Raji (cell line): Measurements from ENCODE around the gene ZNF616.
A peak's percentile ranks its signal among the peaks of the same experiment; 100 is the strongest.

Experiments used
- POLR2A ChIP-seq: IDR thresholded peaks from 2 replicates; pipeline ENCODE4 v1.6.1; 2011; ENCODE audit warnings: low read depth, low read length, control low read depth; ENCODE audit not compliant: insufficient read depth

Gene ZNF616

DNA sequence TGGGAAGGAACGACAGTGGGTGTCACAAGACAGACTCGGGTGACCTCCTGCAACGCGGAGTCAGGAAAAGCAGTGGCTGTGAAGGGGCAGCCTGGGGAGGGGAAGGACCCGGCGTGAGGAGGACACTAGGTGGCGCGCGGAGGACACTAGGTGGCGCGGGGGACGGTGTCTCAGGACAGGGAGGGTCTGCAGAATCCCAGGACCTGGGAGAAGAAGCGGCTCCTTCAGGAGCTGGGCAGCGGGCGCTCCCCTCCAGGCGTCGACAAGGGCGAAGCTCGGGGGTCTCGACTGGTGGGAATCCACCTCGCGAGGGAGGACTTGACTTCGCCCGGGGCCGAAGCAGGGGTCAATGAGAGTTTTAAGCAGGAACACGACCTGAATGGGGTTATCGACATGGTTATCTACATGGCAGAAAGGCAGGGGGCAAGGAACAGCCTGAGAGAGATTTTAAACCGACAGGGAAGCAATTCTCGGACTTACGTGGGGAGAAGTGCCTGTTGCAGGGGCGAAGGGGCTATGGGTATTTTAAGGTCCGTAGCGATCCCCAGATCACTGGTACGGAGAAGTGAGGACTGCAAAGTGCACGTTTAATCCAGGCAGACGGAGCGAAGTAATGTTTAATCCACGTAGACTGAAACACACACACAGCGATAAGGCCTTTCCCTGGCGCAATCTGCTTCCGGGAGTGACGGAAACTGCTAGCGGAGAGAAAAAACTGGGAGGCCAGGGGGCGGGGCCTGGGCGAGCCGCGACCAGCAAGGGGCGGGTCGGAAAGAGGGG, at the start of gene ZNF616:
Gene ZNF616, minus strand, starts transcription at position 687 of the 780 bp plus-strand sequence. CDS start 9,426 bp downstream, outside the sequence.
- TF ChIP-seq POLR2A, result peak; percentile 77

DNA sequence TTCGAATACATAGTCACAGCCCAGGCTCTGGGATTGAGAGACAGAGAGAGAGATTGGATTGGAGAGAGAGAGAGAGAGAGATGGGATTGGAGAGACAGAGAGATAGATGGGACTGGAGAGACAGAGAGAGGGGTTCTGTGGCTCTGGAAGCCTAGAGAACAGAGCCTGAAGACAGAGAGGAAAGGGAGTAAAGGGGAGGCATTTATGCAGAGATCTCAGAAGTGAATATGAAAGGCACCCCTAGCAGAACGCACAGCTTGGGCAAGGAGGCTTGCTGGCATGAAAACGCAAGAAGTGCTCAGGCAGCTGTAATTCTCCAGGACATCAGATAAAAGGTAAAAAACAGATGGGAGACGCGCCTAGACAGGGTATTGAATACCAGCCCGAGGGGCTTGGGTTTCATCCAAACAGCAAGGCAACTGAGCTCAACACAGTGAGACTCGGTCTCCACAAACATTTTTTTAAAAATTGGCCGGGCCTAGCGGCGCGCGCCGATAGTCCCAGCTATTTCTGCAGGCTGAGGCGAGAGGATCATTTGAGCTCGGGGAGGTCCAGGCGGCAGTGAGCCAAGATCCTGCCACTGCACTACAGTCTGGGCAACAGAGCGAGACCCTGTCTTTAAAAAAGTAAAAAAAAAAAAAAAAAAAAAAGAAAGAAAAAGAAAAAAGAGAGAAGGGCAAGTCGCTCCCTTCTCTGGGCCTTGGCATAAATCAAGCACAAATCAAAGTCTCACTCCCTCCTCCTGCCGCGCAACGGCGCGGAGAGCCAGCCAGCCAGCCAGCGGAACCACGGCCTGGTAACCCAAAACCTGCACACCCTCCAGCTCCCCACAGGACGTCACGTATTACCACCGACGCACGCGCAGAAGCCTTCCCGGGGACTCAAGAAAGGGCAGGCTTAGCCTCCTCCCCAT, 49.3 kb upstream of the ZNF616 start:
- peak; percentile 75; the same call in 1 of the 2 replicates for TF ChIP-seq POLR2A

DNA sequence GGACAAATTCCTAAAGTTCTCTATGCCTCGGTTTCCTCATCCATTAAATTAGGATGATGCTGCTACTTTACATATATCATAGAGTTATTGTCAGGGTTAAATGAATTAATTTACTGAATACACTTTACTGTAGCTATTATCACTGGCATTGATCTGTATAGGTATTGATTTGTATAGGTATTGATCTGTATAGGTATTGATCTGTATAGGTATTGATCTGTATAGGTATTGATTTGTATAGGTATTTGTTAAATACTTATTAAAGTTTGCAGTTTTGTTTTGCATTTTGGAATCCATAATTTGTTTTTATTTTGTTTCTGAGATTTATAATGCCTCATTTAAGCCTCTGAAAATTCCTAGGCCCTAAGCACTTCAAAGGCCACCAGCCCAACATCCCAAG, 47.7 kb upstream of the ZNF616 start:
- no peak for TF ChIP-seq POLR2A

DNA sequence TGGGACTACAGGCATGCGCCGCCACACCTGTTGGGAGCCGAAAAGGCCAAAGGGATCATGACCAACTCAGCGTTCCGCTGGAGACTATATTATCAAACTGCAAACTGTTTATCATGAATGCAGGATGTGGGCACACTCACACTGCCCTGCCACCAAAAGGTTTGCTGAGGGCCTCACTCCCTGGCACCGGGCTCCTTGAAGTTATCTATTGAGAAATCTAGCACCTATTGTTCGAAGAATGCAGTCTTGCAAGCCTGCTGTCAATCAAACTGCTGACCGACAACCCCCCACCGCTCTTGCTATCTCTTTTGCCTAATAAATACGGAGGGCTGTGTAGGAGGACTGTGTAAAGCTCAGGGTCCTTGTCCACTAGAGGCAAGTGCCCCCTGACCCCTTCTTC, 36.8 kb upstream of the ZNF616 start:
- TF ChIP-seq POLR2A, result no peak

DNA sequence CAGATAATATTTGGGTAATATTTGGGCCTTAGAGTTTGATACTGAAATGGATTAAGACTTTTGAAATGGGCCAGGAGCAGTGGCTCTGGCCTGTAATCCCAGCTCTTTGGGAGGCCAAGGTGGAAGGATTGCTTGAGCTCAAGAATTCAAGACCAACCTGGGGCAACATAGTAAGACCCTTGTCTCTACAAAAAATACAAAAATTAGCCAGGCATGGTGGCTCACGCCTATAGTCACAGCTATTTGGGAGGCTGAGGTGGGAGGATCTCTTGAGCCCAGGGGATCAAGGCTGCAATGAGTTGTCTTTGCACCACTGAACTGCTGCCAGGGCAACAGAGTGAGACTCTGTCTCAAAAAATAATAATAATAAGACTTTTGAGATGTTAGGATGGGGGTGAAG, 32.6 kb upstream of the ZNF616 start:
- TF ChIP-seq POLR2A, result no peak

DNA sequence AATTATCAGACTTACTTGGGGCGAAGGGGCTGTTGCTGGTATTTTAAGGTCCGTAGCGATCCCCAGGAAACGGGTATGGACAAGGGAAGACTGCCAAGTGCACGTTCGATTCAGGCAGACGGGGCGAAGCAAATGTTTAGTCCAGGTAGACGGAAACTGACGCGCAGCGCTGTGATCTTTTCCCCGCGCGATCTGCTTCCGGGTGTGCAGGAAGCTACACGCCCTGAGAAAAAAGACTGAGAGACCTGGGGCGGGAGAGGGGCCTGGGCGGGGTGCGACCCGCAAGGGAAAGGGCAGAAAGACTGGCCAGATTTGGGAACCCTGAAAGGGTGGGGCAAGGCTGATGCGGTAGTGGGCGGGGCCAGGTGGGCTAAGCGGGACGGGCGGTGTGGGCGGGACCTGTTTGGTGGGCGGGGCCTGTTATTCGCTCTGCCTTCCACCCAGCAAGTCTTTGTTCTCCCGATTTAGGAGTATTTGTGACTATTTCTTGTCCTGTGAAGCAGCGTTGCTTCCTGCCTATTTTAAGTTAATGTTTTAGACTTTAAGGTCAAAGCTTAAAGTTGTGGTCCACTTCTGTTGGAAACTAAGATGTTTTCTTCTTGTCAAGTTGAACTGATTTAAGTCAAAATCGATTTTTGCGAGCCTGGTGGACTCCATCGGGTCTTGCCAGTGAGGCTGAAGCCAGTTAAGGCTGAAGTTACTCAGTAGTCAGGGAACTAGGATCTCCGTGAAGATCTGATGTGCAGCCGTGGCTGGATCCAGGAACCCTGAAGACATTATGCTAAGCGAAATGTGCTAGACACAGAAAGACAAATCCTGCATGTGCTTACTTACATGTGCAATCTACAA, 31.8 kb upstream of the ZNF616 start, which contains the start of gene ZNF836:
Gene ZNF836, minus strand, starts transcription at position 301 of the 849 bp plus-strand sequence. CDS start 3,549 bp downstream, outside the sequence.
- TF ChIP-seq POLR2A, result peak; percentile 50

DNA sequence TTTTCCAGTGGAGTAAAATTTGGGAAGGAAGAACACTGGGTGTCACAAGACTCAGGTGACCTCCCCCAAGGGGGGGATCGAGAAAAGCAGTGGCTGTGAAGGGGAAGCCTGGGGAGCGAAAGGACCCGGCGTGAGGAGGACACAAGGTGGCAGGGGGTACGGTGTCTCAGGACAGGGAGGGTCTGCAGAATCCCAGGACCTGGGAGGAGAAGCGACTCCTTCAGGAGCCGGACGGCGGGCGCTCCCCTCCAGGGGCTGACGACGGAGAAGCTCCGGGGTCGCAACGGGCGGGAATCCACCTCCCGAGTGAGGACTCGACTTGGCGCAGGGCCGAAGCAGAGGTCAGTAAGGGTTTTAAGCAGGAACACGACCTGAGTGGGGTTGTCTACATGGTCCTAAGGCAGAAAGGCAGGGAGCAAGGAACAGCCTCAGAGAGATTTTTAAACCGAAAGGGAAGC, 31.2 kb upstream of the ZNF616 start:
- TF ChIP-seq POLR2A, result no peak

DNA sequence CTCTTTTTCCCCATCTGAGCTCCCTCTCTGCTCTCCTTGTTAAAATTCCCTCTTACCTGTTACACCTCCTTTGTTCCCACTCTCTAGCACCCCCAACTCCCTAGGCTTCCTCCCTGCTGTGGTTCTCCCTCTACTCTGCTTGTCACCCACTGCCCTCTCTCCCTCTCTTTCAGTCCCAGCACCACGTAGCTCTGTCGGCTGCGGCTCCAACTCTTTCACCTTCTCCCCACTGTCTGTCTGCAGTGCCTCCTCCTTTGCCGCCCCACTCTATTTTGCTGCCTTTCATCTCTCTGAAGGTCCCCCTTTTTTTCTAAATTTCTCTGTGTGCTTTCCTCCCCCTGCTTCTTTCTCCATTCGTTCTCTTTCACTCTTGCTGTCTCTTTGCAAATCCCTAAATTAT, 30.6 kb upstream of the ZNF616 start:
- no peak for TF ChIP-seq POLR2A

DNA sequence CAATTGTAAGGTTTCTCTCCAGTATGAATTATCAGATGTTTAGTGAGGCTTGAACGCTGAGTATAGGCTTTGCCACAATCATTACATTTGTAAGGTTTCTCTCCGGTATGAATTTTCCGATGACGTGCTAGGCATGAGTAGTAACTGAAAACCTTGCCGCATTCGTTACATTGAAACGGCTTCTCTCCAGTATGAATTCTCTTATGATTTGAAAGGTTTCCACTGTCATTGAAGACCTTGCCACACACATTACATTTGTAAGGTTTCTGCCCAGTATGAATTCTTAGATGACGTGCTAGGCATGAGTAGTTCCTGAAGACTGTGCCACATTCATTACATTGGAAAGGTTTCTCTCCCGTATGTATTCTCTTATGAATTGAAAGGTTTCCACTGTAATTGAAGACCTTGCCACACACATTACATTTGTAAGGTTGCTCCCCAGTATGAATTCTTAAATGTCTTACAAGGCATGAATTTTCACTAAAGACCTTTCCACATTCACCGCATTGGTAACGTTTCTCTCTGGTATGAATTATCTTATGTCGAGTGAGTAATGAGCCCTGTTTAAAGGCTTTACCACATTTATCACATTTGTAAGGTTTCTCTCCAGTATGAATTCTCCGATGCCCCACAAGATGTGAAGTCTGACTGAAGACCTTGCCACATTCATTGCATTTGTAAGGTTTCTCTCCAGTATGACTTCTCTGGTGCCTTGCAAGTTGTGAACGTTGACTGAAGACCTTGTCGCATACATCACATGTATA, 16.0 kb upstream of the ZNF616 start:
- no peak for TF ChIP-seq POLR2A

DNA sequence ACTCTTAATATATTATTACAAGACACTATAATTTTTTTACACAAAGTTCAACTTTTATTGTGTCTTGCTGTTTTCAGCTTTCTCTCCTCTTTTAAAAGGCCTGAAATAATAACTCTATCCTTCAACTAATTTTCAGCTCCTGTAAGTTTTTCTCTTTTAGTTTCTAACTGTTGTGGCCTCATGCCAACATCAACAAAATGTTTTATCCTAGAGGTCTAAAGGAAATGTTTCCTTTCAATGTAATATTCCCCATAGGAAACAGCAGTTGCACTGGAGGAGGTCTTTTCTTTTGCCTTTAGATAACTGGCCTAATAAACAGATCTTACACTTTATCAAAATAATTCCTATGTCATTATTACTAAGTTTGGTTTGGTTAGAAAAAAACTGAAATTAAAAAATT, 8.5 kb upstream of the ZNF616 start:
- no peak for TF ChIP-seq POLR2A

DNA sequence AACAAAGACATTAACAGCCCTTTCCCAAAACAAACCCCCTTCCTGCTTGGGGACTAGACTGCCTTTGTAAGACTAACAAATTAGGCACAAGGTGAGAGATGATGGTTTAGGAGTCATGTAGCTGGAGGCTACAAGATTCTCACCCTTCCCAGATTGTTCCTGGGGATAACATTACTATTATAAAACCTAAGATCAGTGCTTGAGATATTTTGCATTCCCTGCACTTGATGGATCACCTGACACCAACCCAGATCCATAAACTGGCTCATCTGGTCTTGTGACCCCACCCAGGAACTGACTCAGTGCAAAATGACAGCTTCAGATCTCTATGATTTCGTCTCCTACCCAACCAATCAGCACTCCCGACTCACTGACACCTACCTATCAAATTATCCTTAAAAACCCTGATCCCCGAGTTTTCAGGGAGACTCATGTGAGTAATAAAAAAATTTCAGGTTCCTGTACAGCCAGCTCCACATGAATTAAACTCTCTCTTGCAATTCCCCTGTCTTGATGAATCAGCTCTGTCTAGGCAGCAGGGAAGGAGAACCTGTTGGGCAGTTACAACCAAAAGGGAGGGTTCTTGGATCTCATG, 2.4 kb upstream of the ZNF616 start:
- TF ChIP-seq POLR2A, result no peak

DNA sequence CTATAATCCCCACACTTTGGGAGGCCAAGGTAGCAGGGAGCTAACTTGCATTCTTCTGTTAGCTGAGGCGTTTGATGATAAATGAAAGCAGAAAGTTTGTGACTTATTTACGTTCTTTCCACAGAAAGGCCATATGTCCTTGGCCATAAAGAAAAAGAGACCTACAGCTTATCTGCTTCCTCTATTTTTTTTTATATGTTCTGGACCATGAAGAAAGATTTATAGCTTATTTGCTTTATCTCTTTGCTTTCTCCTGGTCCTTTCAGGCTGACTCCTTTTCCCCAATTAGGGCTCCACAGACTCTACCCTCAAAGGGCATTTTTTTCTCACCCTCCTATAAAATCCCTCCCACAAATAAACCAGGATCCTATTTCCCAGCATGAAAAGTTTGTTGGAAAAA, 1.5 kb upstream of the ZNF616 start:
- TF ChIP-seq POLR2A, result no peak

DNA sequence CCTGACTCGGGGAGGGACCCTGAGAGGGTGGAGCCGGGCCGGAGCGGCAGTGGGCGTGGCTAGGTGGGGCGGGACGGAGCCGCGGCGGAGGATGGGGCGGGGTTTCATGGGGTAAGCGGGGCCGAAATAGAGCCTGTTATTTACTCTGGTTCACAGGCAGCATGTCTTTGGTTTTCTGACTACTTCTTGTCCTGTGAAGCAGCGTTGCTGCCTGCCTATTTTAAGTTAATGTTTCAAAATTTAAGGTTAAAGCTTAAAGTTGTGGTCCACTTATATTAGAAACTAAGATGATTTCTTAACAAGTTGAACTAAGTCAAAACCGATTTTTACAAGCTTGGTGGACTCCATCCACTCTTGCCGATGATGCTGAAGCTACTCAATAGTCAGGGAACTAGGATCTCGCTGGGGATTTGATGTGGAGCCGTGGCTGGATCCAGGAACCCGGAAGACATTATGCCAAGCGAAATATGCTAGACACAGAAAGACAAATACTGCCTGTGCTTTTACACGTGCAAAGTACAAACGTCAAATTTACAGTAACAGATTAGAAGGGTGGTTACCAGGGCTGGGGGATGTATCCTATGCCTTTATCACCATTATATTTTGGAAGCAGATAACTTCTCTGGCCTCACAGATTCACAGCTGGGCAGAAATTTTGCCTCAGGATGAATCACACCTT, 433 bp upstream of the ZNF616 start:
- TF ChIP-seq POLR2A, result peak; percentile 54; the same call in 1 of the 2 replicates
